Left ventricle myocardium inferior (tissue), 1 donor: ENCODE results near the gene HSD11B2. TPM values are rescaled to one million over a fixed set of nuclear protein-coding genes. Genes with fewer than 3 reads are reported as not detected.
A peak's percentile ranks its signal among the peaks of the same experiment; 100 is the strongest.

ENCODE experiments used
- DNase-seq: peaks from one replicate; pipeline ENCODE4 v3.0.0-alpha.2; 2020
- H3K27ac ChIP-seq: fragments of 200-600 bp; replicated peaks from 2 replicates; pipeline ENCODE4 v1.8.0; 2021
- H3K27me3 ChIP-seq: fragments of 200-600 bp; 2 replicates; pipeline ENCODE4 v1.8.0; 2021; ENCODE audit warnings: low read depth
- H3K36me3 ChIP-seq: fragments of 200-600 bp; 2 replicates; pipeline ENCODE4 v1.8.0; 2021
- H3K4me1 ChIP-seq: fragments of 200-600 bp; 2 replicates; pipeline ENCODE4 v1.8.0; 2021
- H3K4me3 ChIP-seq: fragments of 200-600 bp; 2 replicates; pipeline ENCODE4 v1.8.0; 2021; ENCODE audit warnings: mild to moderate bottlenecking, moderate library complexity
- H3K9me3 ChIP-seq: fragments of 200-600 bp; replicated peaks from 2 replicates; pipeline ENCODE4 v1.8.0; 2021
- CTCF ChIP-seq: fragments of 200-600 bp; IDR thresholded peaks from 2 replicates; pipeline ENCODE4 v1.8.0; 2021; ENCODE audit warnings: antibody characterized with exemption, mild to moderate bottlenecking, borderline replicate concordance
- intact Hi-C: fragments of 100-400 bp; cut with micrococcal nuclease; formaldehyde crosslinking; loops from one replicate; pipeline ENCODE4 v1.11.0; 2022
- total RNA-seq: library from RNA; stranded (reverse); fragmentation: NEBNext Ultra II Directional; extraction: Animal tissue kit (Norgen Biotek cat#: 25700); gene quantifications from one replicate; pipeline ENCODE4 v1.2.1, GENCODE V29; 2021
- donor health status: DM: no; HTN: yes; CAD: no; lungs with severe emphysema.

The HSD11B2 gene
- total RNA-seq, 1 donor from 2014 or later, result 0.99 TPM

GRCh38 chr16:67459861-67460150 is 28.9 kb downstream of the HSD11B2 start:
- Histone ChIP-seq H3K36me3 (no peaks in the 10 kb centered on the region), H3K4me1 (peaks cover 91% of the 10 kb centered on the region), H3K27ac (peak overlapping the region; percentile 83), H3K4me3 (no peak overlapping the region), H3K9me3 (no peaks in the 10 kb centered on the region), H3K27me3 (no peaks in the 10 kb centered on the region)
- intact Hi-C loops, result no loop called here
- DNase-seq, result peak; percentile 51
- TF ChIP-seq CTCF, result no peak

- intact Hi-C loops, result no loop called here
- no peaks in the 10 kb centered on the region for H3K27me3 ChIP-seq
- H3K36me3 ChIP-seq, result no peaks in the 10 kb centered on the region
- no peak for TF ChIP-seq CTCF
- DNase-seq, result peak; percentile 36
- H3K4me3 ChIP-seq, result no peak overlapping the region
- no peaks in the 10 kb centered on the region for H3K9me3 ChIP-seq
- H3K4me1 ChIP-seq, result peaks cover 95% of the 10 kb centered on the region
- H3K27ac ChIP-seq, result peak overlapping the region; percentile 83
Observed at GRCh38 chr16:67460168-67460567, 29.2 kb downstream of the HSD11B2 start.

GRCh38 chr16:67460961-67461360 is 30.0 kb downstream of the HSD11B2 start:
- Histone ChIP-seq H3K27me3 (no peaks in the 10 kb centered on the region), H3K9me3 (no peaks in the 10 kb centered on the region), H3K4me1 (peaks cover 100% of the 10 kb centered on the region), H3K4me3 (no peak overlapping the region), H3K27ac (peak overlapping the region; percentile 83), H3K36me3 (no peaks in the 10 kb centered on the region)
- intact Hi-C loops, result no loop called here
- DNase-seq, result no peak
- no peak for TF ChIP-seq CTCF

GRCh38 chr16:67461600-67462278 is 30.8 kb downstream of the HSD11B2 start:
- H3K4me1 ChIP-seq, result peaks cover 93% of the 10 kb centered on the region
- DNase-seq, result no peak

GRCh38 chr16:67462279-67462655 is 31.3 kb downstream of the HSD11B2 start:
- no peaks in the 10 kb centered on the region for H3K36me3 ChIP-seq
- H3K27ac ChIP-seq, result peak overlapping the region; percentile 83
- H3K27me3 ChIP-seq, result no peaks in the 10 kb centered on the region
- no peak for TF ChIP-seq CTCF
- DNase-seq, result no peak
- no peak overlapping the region for H3K4me3 ChIP-seq
- H3K4me1 ChIP-seq, result peaks cover 87% of the 10 kb centered on the region
- intact Hi-C loops, result no loop called here
- no peaks in the 10 kb centered on the region for H3K9me3 ChIP-seq

More at GRCh38 chr16:67461600-67462278, 30.8 kb downstream of the HSD11B2 start:
- no peaks in the 10 kb centered on the region for H3K36me3 ChIP-seq
- intact Hi-C loops, result no loop called here
- no peaks in the 10 kb centered on the region for H3K27me3 ChIP-seq
- H3K9me3 ChIP-seq, result no peaks in the 10 kb centered on the region
- H3K4me3 ChIP-seq, result no peak overlapping the region
- peak overlapping the region; percentile 83 for H3K27ac ChIP-seq
- TF ChIP-seq CTCF, result no peak
